K562 (cell line): ENCODE data around the gene SCN1B. TPM values are rescaled to one million over a fixed set of nuclear protein-coding genes. Genes with fewer than 3 reads are reported as not detected.
A peak's percentile ranks its signal among the peaks of the same experiment; 100 is the strongest.

Source experiments
- HCFC1 ChIP-seq: IDR thresholded peaks from 2 replicates; pipeline ENCODE4 v1.6.1; 2012; ENCODE audit warnings: low read depth, low read length, improper control_type of control experiment
- HEY1 ChIP-seq: fragments of 250-450 bp; sonication (Bioruptor Pico); IDR thresholded peaks from 2 replicates; pipeline ENCODE4 v1.5.0; 2020; ENCODE audit warnings: mild to moderate bottlenecking, moderate library complexity, borderline replicate concordance
- MGA ChIP-seq: fragments of 450-650 bp; IDR thresholded peaks from 2 replicates; pipeline ENCODE4 v1.6.1; 2016; ENCODE audit warnings: mild to moderate bottlenecking, moderate library complexity
- SFPQ ChIP-seq: fragments of 200-400 bp; formaldehyde crosslinking; IDR thresholded peaks from 2 replicates; pipeline ENCODE4 v1.6.1; 2017; ENCODE audit warnings: mild to moderate bottlenecking, low read depth, low read length, moderate library complexity
- SMAD3 ChIP-seq: fragments of 450-650 bp; formaldehyde crosslinking; conservative IDR thresholded peaks from 2 replicates; pipeline ENCODE4 v1.4.0; 2020; ENCODE audit warnings: mild to moderate bottlenecking
- polyA plus RNA-seq, 8 experiments: library from polyadenylated mRNA; depleted of rRNA in 4 of 8; stranded (reverse) in 5 of 8; unstranded in 3 of 8; fragments of >200 nt; fragmentation: Nextera tagmentation in 2 of 8; fragmentation: Illumina TruSeq in 1 of 8; extraction: Ambion mirVana in 2 of 8; extraction: Trizol in 1 of 8; gene quantifications; 2 replicates each; pipeline versions ENCODE4 v1.2.1 to v1.2.3, GENCODE V29; 2011 to 2014; ENCODE audit warnings: inconsistent platforms in 1 of 8, missing spikeins in 1 of 8
- total RNA-seq, 7 experiments: library from RNA; depleted of rRNA in 6 of 7; stranded (reverse); fragments of >200 nt in 6 of 7; fragmentation: Illumina TruSeq in 2 of 7; extraction: Trizol in 2 of 7; gene quantifications; 2 replicates each; pipeline versions ENCODE4 v1.2.1 to v1.2.3, GENCODE V29; 2011 to 2021; ENCODE audit warnings: low replicate concordance in 1 of 7
- TF ChIP-seq, protein P1 (sequence below), 2 experiments: IDR thresholded peaks; 2 replicates each; pipeline ENCODE4 v1.6.1; 2011; ENCODE audit warnings: borderline replicate concordance in 1 of 2, control low read depth in 1 of 2, low read depth in 1 of 2, low read length in 1 of 2, mild to moderate bottlenecking in 1 of 2, mixed read lengths in 1 of 2, moderate library complexity in 1 of 2; ENCODE audit not compliant: insufficient read depth in 1 of 2, insufficient read length in 1 of 2, poor library complexity in 1 of 2, severe bottlenecking in 1 of 2; ENCODE audit errors: extremely low read depth in 1 of 2
- TF ChIP-seq, protein P2 (sequence below), 2 experiments: IDR thresholded peaks; 2 replicates each; pipeline ENCODE4 v1.6.1; 2012; ENCODE audit warnings: improper control_type of control experiment in 2 of 2, low read depth in 2 of 2, low read length in 2 of 2, borderline replicate concordance in 1 of 2

The SCN1B gene
- total and polyA plus RNA-seq, 9 of the 15 experiments (the other 6 are each of a cell fraction or from before 2014, with no cell fraction given) = 0.03 to 2.5 (median 0.91) TPM

DNA sequence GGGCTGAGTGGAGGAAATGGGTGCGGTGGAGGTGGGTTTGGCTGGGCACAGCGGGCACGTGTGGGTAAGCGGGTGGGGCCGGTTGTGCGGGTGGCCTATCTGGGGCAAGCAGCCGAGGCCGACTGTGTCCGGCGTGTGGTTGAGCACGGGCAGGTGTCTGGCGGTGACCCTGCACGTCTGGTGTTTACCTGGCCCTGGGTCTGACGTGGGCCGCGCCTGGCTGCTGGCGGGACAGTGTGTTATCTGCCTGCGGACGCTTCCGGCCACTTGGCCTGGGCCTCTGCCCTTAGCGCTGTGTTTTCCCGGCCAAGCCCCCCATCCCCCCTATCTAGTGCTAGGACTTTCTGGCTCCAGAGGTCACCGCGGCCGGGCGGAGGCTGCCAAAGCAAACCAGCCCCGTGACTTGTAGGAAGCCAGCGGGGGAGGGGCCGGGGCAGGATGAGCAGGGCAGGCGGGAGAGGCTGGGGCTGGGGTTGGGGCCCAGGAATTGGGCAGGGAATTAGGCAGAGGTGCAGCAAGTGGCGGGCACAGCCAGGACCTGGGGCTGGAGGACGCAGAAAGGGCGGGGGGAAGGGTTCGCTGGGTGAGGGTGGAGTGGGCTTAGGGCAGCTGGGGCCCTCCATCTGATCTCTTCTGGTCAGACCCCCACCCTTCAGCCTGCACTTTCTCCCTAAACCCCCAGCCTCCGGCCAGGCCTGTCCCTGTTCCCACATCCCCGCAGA is 10.7 kb downstream of the SCN1B start (continued):
- TF ChIP-seq MGA (peak; percentile 56), SMAD3 (no peak), SFPQ (no peak), HEY1 (CRISPR knock-in tag) (no peak), HCFC1 (peak; percentile 42; the same call in 1 of the 2 replicates)
- TF ChIP-seq, protein P1, sequence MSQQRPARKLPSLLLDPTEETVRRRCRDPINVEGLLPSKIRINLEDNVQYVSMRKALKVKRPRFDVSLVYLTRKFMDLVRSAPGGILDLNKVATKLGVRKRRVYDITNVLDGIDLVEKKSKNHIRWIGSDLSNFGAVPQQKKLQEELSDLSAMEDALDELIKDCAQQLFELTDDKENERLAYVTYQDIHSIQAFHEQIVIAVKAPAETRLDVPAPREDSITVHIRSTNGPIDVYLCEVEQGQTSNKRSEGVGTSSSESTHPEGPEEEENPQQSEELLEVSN (IDR thresholded peaks at IDR 0.05; ENCODE audit: borderline replicate concordance in 1 of 2, extremely low read depth in 1 of 2, insufficient read depth in 1 of 2, insufficient read length in 1 of 2, low read depth in 1 of 2, low read length in 1 of 2, poor library complexity in 1 of 2, severe bottlenecking in 1 of 2) = peak; percentile 59 to 69
- TF ChIP-seq, protein P2, sequence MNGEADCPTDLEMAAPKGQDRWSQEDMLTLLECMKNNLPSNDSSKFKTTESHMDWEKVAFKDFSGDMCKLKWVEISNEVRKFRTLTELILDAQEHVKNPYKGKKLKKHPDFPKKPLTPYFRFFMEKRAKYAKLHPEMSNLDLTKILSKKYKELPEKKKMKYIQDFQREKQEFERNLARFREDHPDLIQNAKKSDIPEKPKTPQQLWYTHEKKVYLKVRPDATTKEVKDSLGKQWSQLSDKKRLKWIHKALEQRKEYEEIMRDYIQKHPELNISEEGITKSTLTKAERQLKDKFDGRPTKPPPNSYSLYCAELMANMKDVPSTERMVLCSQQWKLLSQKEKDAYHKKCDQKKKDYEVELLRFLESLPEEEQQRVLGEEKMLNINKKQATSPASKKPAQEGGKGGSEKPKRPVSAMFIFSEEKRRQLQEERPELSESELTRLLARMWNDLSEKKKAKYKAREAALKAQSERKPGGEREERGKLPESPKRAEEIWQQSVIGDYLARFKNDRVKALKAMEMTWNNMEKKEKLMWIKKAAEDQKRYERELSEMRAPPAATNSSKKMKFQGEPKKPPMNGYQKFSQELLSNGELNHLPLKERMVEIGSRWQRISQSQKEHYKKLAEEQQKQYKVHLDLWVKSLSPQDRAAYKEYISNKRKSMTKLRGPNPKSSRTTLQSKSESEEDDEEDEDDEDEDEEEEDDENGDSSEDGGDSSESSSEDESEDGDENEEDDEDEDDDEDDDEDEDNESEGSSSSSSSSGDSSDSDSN (IDR thresholded peaks at IDR 0.05; ENCODE audit: borderline replicate concordance in 1 of 2, low read depth in 2 of 2, low read length in 2 of 2) = peak in 1 of 2 experiments; percentile 70; a peak in 3 of 4 replicates
